HepG2 (cell line): ENCODE measurements around the gene EAF1. TPM values are rescaled to one million over a fixed set of nuclear protein-coding genes. Genes with fewer than 3 reads are reported as not detected.

Experiments
- GPN1 ChIP-seq: sonication (generic); formaldehyde crosslinking; IDR thresholded peaks from 2 replicates; pipeline ENCODE4 v1.5.1; 2020; ENCODE audit warnings: missing genetic modification reagents, borderline replicate concordance
- KLF16 ChIP-seq, 2 experiments: sonication (generic) in 1 of 2; formaldehyde crosslinking in 1 of 2; IDR thresholded peaks; 2 replicates each; pipeline versions ENCODE4 v1.6.1 to v1.8.0; 2016 to 2023; ENCODE audit warnings: missing genetic modification reagents in 2 of 2, missing compliant biosample characterization in 1 of 2
- MEIS1 ChIP-seq: sonication (generic); formaldehyde crosslinking; IDR thresholded peaks from 2 replicates; pipeline ENCODE4 v1.9.0; 2021; ENCODE audit warnings: mild to moderate bottlenecking, missing genetic modification reagents, moderate library complexity, borderline replicate concordance
- MIER2 ChIP-seq: IDR thresholded peaks from 2 replicates; pipeline ENCODE4 v1.6.1; 2016; ENCODE audit warnings: missing biosample characterization, missing genetic modification reagents
- NFATC3 ChIP-seq: sonication (generic); formaldehyde crosslinking; IDR thresholded peaks from 2 replicates; pipeline ENCODE4 v1.5.1; 2020; ENCODE audit warnings: mild to moderate bottlenecking, missing genetic modification reagents
- SOX6 ChIP-seq, 2 experiments: fragments of 450-650 bp in 1 of 2; sonication (generic) in 1 of 2; formaldehyde crosslinking in 1 of 2; IDR thresholded peaks; 2 replicates each; pipeline versions ENCODE4 v1.4.0 to v1.6.1; 2017 to 2020; ENCODE audit warnings: antibody characterized with exemption in 1 of 2, mild to moderate bottlenecking in 1 of 2, missing genetic modification reagents in 1 of 2
- SRSF1 ChIP-seq: fragments of 200-400 bp; formaldehyde crosslinking; optimal IDR thresholded peaks from 2 replicates; pipeline ENCODE3; 2017; ENCODE audit warnings: mild to moderate bottlenecking, low read depth, low read length, moderate library complexity
- ZFY ChIP-seq: sonication (generic); formaldehyde crosslinking; IDR thresholded peaks from 2 replicates; pipeline ENCODE4 v1.4.0; 2020; ENCODE audit warnings: missing genetic modification reagents
- ZIK1 ChIP-seq: sonication (generic); formaldehyde crosslinking; IDR thresholded peaks from 2 replicates; pipeline ENCODE4 v1.5.0; 2020; ENCODE audit warnings: mild to moderate bottlenecking, low read depth, missing genetic modification reagents, borderline replicate concordance
- ZMYM4 ChIP-seq: sonication (generic); formaldehyde crosslinking; IDR thresholded peaks from 2 replicates; pipeline ENCODE4 v1.8.1; 2023; ENCODE audit warnings: mild to moderate bottlenecking, missing genetic modification reagents
- ZNF136 ChIP-seq: sonication (generic); formaldehyde crosslinking; IDR thresholded peaks from 2 replicates; pipeline ENCODE4 v1.8.1; 2022; ENCODE audit warnings: low read depth, mild to moderate bottlenecking, moderate library complexity, missing genetic modification reagents
- ZNF335 ChIP-seq: sonication (generic); formaldehyde crosslinking; IDR thresholded peaks from 2 replicates; pipeline ENCODE4 v1.4.0; 2020; ENCODE audit warnings: missing genetic modification reagents
- ZNF615 ChIP-seq: sonication (generic); formaldehyde crosslinking; IDR thresholded peaks from 2 replicates; pipeline ENCODE4 v1.5.0; 2020; ENCODE audit warnings: mild to moderate bottlenecking, missing genetic modification reagents, borderline replicate concordance
- ZNF773 ChIP-seq: sonication (generic); formaldehyde crosslinking; IDR thresholded peaks from 2 replicates; pipeline ENCODE4 v1.4.0; 2020; ENCODE audit warnings: missing genetic modification reagents, borderline replicate concordance
- ZSCAN31 ChIP-seq: sonication (generic); formaldehyde crosslinking; IDR thresholded peaks from 2 replicates; pipeline ENCODE4 v1.5.0; 2020; ENCODE audit warnings: low read depth, mild to moderate bottlenecking, missing genetic modification reagents
- polyA plus RNA-seq, 8 experiments: library from polyadenylated mRNA; depleted of rRNA in 3 of 8; stranded (reverse) in 7 of 8; unstranded in 1 of 8; fragments of >200 nt; fragmentation: Illumina TruSeq in 4 of 8; extraction: Trizol in 4 of 8; gene quantifications; 2 replicates each; pipeline versions ENCODE4 v1.2.1 to v1.2.3, GENCODE V29; 2011 to 2016; ENCODE audit warnings: low read depth in 4 of 8, missing spikeins in 1 of 8, mixed read lengths in 1 of 8; ENCODE audit not compliant: insufficient read depth in 1 of 8
- total RNA-seq, 5 experiments: library from RNA; depleted of rRNA; stranded (reverse); fragments of >200 nt; fragmentation: Illumina TruSeq; extraction: Trizol; gene quantifications; 2 replicates each; pipeline ENCODE4 v1.2.3, GENCODE V29; 2016; ENCODE audit warnings: low read depth in 1 of 5
- TF ChIP-seq, protein P1 (sequence below): sonication (generic); formaldehyde crosslinking; IDR thresholded peaks from 2 replicates; pipeline ENCODE4 v1.8.0; 2023; ENCODE audit warnings: mild to moderate bottlenecking, missing genetic modification reagents
- TF ChIP-seq, protein P2 (sequence below): sonication (generic); formaldehyde crosslinking; IDR thresholded peaks from 2 replicates; pipeline ENCODE4 v1.4.0; 2020; ENCODE audit warnings: mild to moderate bottlenecking, missing genetic modification reagents
- TF ChIP-seq, protein P3 (sequence below): IDR thresholded peaks from 2 replicates; pipeline ENCODE4 v1.6.1; 2016; ENCODE audit warnings: mild to moderate bottlenecking
- TF ChIP-seq, protein P4 (sequence below): sonication (generic); formaldehyde crosslinking; IDR thresholded peaks from 2 replicates; pipeline ENCODE4 v1.4.0; 2020; ENCODE audit warnings: missing genetic modification reagents, borderline replicate concordance

EAF1 gene
- total and polyA plus RNA-seq, 2 of the 13 experiments (the other 11 are each of a cell fraction or from before 2014, with no cell fraction given) = 8.1 to 30.0 TPM

DNA sequence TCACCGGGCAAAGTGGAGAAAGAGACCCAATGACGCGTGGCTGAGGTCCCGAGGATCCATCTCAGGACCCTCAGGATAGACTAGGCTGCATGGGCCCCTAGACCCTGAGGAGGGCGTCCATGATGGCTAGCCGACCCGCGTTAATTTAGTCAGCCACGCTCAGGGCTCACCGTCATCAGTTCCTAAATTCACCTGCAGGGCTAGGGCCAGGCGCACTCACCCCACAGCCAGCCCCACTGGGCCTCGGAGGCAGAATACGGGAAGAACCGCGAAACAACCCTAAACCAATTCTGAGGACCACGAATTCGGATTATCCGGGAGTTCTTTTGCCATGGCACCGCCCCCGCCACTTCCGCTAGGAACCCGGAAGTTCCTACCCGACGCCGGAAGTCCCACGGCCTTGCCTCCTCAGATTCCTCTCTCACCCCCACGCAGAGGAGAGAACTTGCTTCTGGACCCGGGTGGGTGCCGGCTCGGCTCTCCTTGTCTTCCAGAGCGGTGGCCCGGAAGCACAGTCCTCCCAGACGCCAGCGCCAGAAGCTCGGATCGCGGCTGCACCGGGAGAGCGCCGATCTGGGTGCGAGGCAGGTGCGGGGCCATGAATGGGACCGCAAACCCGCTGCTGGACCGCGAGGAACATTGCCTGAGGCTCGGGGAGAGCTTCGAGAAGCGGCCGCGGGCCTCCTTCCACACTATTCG, at the start of gene EAF1, which contains the start of gene METTL6 (continued):
- TF ChIP-seq, protein P1, sequence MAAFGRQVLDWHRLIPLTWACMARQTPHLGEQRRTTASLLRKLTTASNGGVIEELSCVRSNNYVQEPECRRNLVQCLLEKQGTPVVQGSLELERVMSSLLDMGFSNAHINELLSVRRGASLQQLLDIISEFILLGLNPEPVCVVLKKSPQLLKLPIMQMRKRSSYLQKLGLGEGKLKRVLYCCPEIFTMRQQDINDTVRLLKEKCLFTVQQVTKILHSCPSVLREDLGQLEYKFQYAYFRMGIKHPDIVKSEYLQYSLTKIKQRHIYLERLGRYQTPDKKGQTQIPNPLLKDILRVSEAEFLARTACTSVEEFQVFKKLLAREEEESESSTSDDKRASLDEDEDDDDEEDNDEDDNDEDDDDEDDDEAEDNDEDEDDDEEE = peak; percentile 59; the same call in 1 of the 2 replicates
- TF ChIP-seq, protein P2, sequence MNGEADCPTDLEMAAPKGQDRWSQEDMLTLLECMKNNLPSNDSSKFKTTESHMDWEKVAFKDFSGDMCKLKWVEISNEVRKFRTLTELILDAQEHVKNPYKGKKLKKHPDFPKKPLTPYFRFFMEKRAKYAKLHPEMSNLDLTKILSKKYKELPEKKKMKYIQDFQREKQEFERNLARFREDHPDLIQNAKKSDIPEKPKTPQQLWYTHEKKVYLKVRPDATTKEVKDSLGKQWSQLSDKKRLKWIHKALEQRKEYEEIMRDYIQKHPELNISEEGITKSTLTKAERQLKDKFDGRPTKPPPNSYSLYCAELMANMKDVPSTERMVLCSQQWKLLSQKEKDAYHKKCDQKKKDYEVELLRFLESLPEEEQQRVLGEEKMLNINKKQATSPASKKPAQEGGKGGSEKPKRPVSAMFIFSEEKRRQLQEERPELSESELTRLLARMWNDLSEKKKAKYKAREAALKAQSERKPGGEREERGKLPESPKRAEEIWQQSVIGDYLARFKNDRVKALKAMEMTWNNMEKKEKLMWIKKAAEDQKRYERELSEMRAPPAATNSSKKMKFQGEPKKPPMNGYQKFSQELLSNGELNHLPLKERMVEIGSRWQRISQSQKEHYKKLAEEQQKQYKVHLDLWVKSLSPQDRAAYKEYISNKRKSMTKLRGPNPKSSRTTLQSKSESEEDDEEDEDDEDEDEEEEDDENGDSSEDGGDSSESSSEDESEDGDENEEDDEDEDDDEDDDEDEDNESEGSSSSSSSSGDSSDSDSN = no peak
- TF ChIP-seq, protein P3, sequence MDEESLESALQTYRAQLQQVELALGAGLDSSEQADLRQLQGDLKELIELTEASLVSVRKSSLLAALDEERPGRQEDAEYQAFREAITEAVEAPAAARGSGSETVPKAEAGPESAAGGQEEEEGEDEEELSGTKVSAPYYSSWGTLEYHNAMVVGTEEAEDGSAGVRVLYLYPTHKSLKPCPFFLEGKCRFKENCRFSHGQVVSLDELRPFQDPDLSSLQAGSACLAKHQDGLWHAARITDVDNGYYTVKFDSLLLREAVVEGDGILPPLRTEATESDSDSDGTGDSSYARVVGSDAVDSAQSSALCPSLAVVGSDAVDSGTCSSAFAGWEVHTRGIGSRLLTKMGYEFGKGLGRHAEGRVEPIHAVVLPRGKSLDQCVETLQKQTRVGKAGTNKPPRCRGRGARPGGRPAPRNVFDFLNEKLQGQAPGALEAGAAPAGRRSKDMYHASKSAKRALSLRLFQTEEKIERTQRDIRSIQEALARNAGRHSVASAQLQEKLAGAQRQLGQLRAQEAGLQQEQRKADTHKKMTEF = peak; percentile 57; the same call in 1 of the 2 replicates
- 0 out of 2 replicates have a peak, but pooled peaks have one; percentile 43 for TF ChIP-seq ZNF615 (CRISPR knock-in tag)
- TF ChIP-seq, protein P4, sequence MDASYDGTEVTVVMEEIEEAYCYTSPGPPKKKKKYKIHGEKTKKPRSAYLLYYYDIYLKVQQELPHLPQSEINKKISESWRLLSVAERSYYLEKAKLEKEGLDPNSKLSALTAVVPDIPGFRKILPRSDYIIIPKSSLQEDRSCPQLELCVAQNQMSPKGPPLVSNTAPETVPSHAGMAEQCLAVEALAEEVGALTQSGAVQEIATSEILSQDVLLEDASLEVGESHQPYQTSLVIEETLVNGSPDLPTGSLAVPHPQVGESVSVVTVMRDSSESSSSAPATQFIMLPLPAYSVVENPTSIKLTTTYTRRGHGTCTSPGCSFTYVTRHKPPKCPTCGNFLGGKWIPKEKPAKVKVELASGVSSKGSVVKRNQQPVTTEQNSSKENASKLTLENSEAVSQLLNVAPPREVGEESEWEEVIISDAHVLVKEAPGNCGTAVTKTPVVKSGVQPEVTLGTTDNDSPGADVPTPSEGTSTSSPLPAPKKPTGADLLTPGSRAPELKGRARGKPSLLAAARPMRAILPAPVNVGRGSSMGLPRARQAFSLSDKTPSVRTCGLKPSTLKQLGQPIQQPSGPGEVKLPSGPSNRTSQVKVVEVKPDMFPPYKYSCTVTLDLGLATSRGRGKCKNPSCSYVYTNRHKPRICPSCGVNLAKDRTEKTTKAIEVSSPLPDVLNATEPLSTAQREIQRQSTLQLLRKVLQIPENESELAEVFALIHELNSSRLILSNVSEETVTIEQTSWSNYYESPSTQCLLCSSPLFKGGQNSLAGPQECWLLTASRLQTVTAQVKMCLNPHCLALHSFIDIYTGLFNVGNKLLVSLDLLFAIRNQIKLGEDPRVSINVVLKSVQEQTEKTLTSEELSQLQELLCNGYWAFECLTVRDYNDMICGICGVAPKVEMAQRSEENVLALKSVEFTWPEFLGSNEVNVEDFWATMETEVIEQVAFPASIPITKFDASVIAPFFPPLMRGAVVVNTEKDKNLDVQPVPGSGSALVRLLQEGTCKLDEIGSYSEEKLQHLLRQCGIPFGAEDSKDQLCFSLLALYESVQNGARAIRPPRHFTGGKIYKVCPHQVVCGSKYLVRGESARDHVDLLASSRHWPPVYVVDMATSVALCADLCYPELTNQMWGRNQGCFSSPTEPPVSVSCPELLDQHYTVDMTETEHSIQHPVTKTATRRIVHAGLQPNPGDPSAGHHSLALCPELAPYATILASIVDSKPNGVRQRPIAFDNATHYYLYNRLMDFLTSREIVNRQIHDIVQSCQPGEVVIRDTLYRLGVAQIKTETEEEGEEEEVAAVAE (CRISPR knock-in tag) = 0 out of 2 replicates have a peak, but pooled peaks have one; percentile 23
- 0 out of 2 replicates have a peak, but pooled peaks have one; percentile 71 for TF ChIP-seq NFATC3 (CRISPR knock-in tag)
- TF ChIP-seq ZNF773 (CRISPR knock-in tag) = no peak; the same call in 1 of the 2 replicates
- TF ChIP-seq GPN1 = no peak
- no peak for TF ChIP-seq MEIS1
- TF ChIP-seq SRSF1 = no peak
- 0 out of 2 replicates have a peak, but pooled peaks have one; percentile 56 for TF ChIP-seq ZNF335
- TF ChIP-seq SOX6 (IDR thresholded peaks at IDR 0.05) = no peak
- 0 out of 2 replicates have a peak, but pooled peaks have one; percentile 6 for TF ChIP-seq SOX6 (CRISPR knock-in tag; IDR thresholded peaks at IDR 0.05)
- peak; percentile 66; the same call in 1 of the 2 replicates for TF ChIP-seq ZNF136
- TF ChIP-seq ZSCAN31 = peak; percentile 24; the same call in 1 of the 2 replicates
- peak; percentile 80 for TF ChIP-seq ZFY (CRISPR knock-in tag)
- peak in 1 of 2 experiments; percentile 44; a peak in 1 of 4 replicates for TF ChIP-seq KLF16 (CRISPR knock-in tag; IDR thresholded peaks at IDR 0.05)
- peak; percentile 52; the same call in 1 of the 2 replicates for TF ChIP-seq MIER2 (CRISPR knock-in tag)
- TF ChIP-seq ZIK1 (CRISPR knock-in tag) = peak; percentile 33; the same call in 1 of the 2 replicates
- no peak for TF ChIP-seq ZMYM4
